GM23338 (cell line): ENCODE results near the gene HEMK1. TPM values are rescaled to one million over a fixed set of nuclear protein-coding genes. Genes with fewer than 3 reads are reported as not detected.

Source experiments
- EZH2phosphoT487 ChIP-seq: fragments of 200-600 bp; sonication (generic); IDR thresholded peaks from one replicate; pipeline ENCODE4 v1.8.1; 2018; ENCODE audit warnings: antibody characterized with exemption; ENCODE audit not compliant: unreplicated experiment
- NANOG ChIP-seq: IDR thresholded peaks from 2 replicates; pipeline ENCODE4 v1.6.1; 2016; ENCODE audit warnings: antibody characterized with exemption, borderline replicate concordance
- POLR2AphosphoS5 ChIP-seq: IDR thresholded peaks from 2 replicates; pipeline ENCODE4 v1.6.1; 2016; ENCODE audit warnings: antibody characterized with exemption, low read depth
- ZNF462 ChIP-seq: fragments of 250-450 bp; sonication (Bioruptor Pico); IDR thresholded peaks from 2 replicates; pipeline ENCODE4 v1.5.0; 2020; ENCODE audit warnings: mild to moderate bottlenecking, moderate library complexity
- polyA plus RNA-seq: library from polyadenylated mRNA; unstranded; fragments of >200 nt; fragmentation: Nextera tagmentation; extraction: Ambion mirVana; gene quantifications from 2 replicates; pipeline ENCODE4 v1.2.1, GENCODE V29; 2016
- total RNA-seq: library from RNA; depleted of rRNA; stranded (reverse); fragments of >200 nt; shearing (Covaris generic); gene quantifications from 2 replicates; pipeline ENCODE4 v1.2.3, GENCODE V29; 2014
- TF ChIP-seq, protein P1 (sequence below): IDR thresholded peaks from one replicate; pipeline ENCODE4 v1.6.1; 2018; ENCODE audit warnings: antibody characterized with exemption; ENCODE audit not compliant: unreplicated experiment
- TF ChIP-seq, protein P2 (sequence below): IDR thresholded peaks from 2 replicates; pipeline ENCODE4 v1.6.1; 2016; ENCODE audit warnings: antibody characterized with exemption

HEMK1 gene
- total and polyA plus RNA-seq, 2 experiments from 2014 or later = 5.6 to 10.1 TPM

GRCh38 chr3:50594253-50594785, 25.0 kb downstream of the HEMK1 start (continued):
- TF ChIP-seq ZNF462 (CRISPR knock-in tag) (no peak), POLR2AphosphoS5 (no peak), EZH2phosphoT487 (no peak), NANOG (no peak)
- TF ChIP-seq, protein P1, sequence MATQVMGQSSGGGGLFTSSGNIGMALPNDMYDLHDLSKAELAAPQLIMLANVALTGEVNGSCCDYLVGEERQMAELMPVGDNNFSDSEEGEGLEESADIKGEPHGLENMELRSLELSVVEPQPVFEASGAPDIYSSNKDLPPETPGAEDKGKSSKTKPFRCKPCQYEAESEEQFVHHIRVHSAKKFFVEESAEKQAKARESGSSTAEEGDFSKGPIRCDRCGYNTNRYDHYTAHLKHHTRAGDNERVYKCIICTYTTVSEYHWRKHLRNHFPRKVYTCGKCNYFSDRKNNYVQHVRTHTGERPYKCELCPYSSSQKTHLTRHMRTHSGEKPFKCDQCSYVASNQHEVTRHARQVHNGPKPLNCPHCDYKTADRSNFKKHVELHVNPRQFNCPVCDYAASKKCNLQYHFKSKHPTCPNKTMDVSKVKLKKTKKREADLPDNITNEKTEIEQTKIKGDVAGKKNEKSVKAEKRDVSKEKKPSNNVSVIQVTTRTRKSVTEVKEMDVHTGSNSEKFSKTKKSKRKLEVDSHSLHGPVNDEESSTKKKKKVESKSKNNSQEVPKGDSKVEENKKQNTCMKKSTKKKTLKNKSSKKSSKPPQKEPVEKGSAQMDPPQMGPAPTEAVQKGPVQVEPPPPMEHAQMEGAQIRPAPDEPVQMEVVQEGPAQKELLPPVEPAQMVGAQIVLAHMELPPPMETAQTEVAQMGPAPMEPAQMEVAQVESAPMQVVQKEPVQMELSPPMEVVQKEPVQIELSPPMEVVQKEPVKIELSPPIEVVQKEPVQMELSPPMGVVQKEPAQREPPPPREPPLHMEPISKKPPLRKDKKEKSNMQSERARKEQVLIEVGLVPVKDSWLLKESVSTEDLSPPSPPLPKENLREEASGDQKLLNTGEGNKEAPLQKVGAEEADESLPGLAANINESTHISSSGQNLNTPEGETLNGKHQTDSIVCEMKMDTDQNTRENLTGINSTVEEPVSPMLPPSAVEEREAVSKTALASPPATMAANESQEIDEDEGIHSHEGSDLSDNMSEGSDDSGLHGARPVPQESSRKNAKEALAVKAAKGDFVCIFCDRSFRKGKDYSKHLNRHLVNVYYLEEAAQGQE = no peak
- TF ChIP-seq, protein P2, sequence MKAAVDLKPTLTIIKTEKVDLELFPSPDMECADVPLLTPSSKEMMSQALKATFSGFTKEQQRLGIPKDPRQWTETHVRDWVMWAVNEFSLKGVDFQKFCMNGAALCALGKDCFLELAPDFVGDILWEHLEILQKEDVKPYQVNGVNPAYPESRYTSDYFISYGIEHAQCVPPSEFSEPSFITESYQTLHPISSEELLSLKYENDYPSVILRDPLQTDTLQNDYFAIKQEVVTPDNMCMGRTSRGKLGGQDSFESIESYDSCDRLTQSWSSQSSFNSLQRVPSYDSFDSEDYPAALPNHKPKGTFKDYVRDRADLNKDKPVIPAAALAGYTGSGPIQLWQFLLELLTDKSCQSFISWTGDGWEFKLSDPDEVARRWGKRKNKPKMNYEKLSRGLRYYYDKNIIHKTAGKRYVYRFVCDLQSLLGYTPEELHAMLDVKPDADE = no peak
